RPMI8226 (cell line): ENCODE measurements around the gene ACER2.

ENCODE experiments used
- DNase-seq: peaks from one replicate; pipeline ENCODE4 v3.0.0-alpha.2; 2015

Gene ACER2

GRCh38 chr9:19456996-19457692 is 48.3 kb downstream of the ACER2 start:
- peak; percentile 64 for DNase-seq

GRCh38 chr9:19457693-19458009 is 48.8 kb downstream of the ACER2 start:
- no peak for DNase-seq

DNA sequence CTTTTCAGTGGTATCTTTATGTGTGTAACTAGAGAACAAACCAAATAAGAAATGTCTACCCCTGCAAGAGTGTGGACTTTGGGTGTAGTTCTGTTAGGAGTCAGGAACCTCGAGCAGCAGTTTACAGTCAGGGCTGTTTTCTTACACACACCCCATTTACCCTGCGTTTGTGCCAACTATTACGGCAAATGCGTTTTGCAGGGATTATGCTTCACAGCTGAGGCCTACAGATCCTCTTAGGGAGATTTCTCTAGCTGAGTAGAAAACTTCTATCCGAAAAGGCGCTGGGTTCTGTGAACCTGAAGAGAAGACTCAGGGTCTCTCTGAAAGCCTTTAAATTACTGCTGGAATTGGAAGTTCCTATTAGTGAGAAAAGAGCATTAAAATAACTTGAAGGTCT is 51.4 kb downstream of the ACER2 start:
- no peak for DNase-seq

DNA sequence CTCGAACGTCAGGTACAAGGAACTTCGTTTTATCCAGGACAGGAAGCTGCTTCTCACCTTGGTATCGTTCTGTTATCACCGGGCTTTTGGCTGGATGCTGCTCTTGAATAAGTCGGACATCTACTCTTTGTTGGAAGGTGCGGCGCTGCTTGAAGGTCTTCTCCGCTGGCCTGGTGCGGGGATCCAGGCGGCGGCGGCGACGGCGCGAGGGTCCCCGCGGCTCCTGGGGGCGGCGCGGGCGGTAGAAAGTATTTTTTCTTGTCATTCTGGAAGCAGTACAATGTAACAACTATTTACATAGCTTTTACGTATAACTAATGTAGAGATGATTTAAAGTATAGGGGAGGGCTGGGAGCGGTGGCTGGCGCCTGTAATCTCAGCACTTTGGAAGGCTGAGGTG is 52.3 kb downstream of the ACER2 start:
- DNase-seq: no peak

DNA sequence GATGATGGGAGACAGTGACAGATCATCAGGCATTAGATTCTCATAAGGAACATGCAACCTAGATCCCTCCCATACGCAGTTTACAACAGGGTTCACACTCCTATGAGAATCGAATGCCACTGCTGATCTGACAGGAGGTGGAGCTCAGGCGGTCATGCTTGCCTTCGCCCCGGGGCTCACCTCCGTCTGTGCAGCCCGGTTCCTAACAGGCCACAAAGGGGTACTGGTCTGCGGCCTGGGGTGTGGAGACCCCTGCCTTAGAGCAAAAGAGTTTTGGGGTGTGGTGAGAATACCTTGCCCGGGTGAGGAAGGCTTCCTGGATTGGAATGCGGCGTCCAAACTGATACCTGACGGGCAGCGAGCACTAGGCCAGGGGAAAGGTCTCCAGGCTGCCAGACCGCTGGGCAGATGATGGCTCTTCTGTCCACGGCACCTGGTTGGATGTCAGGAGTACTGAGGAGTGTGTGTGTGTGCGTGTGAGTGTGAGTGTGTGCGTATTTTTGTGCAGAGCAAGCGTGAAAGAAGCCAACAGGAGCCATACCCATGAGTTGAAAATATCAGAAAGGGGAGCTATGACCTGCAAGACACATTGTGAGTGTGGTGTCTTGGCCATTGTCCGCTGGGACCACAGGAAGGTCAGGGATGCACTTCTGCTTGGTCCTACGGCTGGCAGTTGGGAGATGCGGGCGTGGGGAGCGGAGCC is 55.4 kb downstream of the ACER2 start:
- DNase-seq: no peak

DNA sequence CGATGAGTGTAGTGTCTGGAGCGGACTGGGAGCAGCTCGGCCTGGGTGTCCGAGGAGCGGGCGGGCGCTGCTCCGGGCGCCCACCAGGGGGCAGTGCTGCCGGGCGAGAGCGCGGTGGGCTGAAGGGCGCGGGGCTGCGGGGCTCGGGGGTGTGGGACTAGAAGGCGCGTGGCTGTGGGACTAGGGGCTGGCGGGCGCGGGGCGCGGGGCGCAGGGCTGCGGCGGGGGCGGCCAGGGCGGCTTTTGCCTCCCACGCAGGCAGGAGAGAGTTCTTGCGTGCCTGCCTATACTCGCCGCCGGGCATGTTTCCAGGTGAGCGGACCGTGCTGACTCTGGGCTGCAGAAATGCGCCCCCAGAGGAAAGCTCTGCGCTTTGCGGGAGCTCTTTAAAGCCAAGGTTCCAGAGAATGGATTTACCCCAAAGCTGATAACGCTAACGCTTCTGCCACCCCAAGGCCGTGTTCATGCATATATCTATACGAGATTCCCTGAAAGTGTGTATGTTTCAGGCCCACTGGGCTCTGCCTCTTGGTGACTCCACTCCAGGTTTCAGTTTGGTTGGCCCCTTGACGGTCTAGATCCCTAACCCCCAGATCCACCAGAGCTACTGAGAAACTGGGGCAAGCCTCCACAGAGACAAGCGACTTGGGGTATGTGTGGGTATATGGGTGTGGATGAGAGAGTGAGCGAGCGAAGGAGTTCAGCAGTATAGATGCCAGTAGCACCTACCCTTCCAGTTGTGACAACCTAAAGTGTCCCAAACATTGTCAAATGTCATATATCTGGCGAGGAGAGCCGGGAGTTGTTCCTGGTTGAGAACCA is 56.2 kb downstream of the ACER2 start:
- peak; percentile 88 for DNase-seq

- no peak for DNase-seq
Observed at GRCh38 chr9:19465586-19466279, 56.9 kb downstream of the ACER2 start.

DNA sequence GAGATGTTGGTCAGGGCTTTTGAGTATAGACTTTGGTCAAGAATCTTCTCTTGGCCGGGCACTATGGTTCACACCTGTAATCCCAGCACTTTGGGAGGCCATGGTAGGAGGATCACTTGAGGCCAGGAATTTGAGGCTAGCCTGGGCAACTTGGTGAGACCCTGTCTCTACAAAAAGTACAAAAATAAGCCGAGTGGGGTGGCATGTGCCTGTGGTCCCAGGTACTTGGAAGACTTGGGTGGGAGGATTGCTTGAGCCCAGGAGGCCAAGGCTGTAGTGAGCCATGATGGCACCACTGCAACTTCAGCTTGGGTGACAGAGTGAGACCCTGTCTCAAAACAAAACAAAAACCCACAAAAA is 57.5 kb downstream of the ACER2 start:
- DNase-seq: no peak

DNA sequence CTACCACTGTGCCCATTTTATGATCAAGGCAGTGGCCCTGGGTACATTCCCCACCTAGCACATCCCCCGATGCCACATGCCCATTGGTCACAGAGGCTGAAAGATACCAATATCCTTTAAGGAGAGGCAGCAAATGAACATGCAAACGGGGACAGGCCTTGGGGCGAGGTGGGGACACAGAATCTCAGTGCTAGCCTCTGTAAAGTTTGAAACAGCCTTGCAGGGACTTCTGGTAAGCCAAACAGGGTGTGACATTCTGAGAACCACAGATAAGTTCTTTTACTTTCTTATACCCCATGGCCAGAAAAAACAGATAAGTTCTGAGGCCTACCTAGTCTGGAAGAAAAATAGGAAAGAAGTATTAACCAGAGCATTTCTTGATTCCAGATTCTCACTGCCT is 60.5 kb downstream of the ACER2 start:
- no peak for DNase-seq

- DNase-seq: no peak
Observed at GRCh38 chr9:19470567-19470966, 61.8 kb downstream of the ACER2 start.

GRCh38 chr9:19470981-19471650 is 62.3 kb downstream of the ACER2 start:
- DNase-seq: no peak

- DNase-seq: peak; percentile 20
Observed at GRCh38 chr9:19471737-19472648, 63.2 kb downstream of the ACER2 start.

DNA sequence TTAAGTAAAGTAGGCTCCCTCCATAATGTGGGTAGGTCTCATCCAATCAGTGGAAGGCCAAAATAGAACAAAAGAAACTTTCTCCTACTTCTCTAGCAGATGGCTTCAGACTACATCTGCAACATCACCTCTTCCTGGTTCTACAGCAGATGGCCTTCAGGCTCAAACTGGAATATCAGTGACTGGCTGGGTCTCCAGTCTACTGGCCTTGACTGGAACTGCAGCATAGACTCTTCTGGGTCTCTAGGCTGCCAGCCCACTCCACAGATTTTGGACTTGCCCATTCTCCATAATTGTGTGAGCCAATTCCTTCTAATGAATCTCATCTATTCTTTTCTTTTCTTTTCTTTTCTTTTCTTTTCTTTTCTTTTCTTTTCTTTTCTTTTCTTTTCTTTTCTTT is 64.8 kb downstream of the ACER2 start:
- DNase-seq: no peak

- no peak for DNase-seq
Observed at GRCh38 chr9:19479874-19480273, 71.1 kb downstream of the ACER2 start.

GRCh38 chr9:19480345-19480744 is 71.5 kb downstream of the ACER2 start:
- DNase-seq: no peak

DNA sequence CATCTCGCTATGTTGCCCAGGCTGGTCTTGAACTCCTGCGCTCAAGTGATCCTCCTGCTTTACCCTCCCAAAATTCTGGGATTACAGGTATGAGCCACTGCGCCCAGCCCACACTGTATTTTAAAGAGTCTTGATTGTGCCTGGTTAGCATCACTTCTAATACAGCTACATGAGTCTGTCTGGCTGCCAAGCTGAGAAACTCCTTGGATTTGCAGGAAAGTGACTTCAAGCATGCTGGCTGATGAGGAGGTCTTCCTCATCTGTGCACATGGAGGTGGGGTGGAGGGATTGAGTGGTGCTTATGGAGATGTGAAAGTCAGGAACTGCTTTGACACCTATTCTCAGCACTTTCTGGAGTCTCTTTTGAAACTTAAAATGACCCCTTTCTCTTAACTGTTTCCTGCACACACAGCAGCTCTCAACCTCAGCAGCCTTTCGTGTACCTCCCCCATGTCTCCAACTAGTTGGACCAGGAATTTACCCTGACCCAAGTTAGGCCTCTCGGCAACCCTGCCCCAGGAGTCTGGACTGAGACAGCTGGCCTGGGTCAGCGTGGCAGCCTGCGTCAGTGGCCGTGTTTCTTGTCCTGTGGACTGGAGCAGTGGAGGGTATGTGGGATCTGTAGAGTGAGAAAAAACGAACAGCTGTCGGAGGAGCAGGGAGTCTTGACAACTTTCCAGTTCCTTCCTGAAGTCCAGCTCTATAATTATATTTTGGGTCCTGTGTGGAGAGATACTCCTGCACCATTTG is 72.5 kb downstream of the ACER2 start:
- DNase-seq: no peak

DNA sequence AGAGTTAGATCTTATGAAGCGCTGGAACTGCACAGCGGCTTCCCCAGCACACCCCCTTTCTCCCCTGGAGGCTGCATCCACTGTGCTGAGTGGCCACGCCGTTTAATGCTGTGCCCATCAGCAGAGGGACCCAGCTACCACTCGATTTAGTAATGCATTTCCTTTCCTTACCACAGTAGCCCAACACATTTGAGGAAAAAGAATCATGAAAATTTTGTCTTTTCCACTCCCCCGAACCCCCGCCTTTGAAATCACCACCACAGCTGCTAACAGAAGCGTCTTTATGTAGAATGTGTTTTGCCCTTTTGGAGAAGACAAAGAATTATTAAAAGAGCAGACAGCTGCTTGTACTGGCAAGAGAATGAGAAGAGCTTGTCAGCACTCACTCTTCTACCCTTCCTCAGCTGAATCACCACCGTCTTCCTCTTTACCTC is 73.2 kb downstream of the ACER2 start:
- no peak for DNase-seq

GRCh38 chr9:19484699-19485098 is 75.9 kb downstream of the ACER2 start:
- DNase-seq: no peak

DNA sequence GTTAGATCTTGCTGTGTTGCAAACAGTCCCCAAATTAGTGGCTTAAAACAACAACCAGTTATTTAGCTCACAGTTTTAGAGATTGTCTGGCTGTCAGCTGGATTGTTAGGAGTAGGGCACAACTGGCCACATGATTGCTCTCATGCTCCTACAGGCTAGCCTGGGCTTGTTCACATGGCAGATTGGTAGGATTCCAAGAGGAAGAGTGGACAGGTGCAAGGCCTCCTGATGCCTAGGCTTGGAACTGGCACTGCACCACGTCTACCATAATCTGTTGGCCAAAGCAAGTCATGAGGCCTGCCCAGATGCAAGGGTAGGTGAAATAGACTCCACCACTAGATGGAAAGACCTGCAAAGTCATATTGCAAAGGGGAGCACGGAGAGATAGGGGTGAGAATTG is 76.4 kb downstream of the ACER2 start:
- no peak for DNase-seq

GRCh38 chr9:19486803-19487202 is 78.0 kb downstream of the ACER2 start:
- DNase-seq: no peak

DNA sequence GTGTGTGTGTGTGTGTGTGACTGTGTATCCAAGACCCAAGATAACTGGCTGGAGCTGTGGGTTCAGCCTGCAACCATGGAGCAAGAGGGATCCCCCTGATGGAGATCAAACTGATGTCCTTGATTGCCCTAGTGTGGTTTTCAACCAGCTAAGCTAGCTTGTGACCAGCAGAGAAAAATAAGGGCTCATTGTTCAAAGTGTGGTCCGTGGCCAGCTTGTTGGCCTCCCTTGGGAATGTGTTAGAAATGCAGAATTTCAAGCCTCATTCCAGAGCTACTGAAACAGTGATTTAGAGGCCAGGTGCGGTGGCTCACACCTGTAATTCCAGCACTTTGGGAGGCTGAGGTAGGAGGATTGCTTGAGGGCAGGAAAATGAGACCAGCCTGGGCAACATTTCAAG is 79.9 kb downstream of the ACER2 start:
- no peak for DNase-seq
